ENCODE results near the gene PLCH1. TPM values are rescaled to one million over a fixed set of nuclear protein-coding genes. Genes with fewer than 3 reads are reported as not detected.

Gene PLCH1
- total RNA-seq, 1 experiment from 2014 or later = 8.9 TPM

DNA sequence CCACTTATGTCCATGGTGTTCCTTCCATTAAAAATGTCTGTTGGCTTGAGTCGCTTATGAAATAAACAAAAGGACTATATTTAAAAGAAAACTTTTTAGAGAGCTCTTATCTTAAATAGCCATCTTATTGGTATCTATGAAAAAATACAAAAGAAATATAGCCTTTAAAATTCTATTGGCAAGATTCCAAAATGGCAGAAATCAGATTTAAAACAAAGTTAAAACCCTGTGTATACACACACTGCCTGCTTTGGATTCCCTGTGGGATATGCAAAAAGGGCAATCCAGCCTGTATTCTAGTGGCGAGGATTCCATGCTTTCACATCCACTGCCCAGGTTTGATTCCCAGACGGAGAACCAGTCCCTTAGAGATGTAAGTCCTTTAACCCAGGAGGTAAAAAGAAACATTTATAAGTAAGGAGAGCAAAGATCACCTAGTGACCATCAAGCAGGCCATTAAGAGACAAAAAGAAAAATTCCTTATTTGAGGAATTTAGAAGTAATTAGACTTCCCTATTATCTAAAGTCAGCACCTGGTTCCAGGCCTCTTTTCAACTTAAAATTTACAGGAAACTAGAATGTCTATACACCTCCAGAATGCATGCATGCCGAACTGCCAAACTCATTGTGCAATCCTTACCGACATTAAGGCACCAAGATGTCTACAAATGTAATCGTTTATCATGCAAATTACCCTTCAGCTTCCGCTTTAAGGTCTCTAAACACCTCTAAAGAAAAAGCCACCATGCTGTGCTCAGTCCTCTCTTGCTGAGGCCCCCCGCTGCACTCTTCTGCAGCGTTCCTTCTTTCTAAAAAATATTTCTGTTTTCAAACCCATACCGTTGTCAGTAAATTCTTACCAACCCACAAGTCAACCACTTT is 381.8 kb downstream of the PLCH1 start (continued):
- TF ChIP-seq, protein P1, sequence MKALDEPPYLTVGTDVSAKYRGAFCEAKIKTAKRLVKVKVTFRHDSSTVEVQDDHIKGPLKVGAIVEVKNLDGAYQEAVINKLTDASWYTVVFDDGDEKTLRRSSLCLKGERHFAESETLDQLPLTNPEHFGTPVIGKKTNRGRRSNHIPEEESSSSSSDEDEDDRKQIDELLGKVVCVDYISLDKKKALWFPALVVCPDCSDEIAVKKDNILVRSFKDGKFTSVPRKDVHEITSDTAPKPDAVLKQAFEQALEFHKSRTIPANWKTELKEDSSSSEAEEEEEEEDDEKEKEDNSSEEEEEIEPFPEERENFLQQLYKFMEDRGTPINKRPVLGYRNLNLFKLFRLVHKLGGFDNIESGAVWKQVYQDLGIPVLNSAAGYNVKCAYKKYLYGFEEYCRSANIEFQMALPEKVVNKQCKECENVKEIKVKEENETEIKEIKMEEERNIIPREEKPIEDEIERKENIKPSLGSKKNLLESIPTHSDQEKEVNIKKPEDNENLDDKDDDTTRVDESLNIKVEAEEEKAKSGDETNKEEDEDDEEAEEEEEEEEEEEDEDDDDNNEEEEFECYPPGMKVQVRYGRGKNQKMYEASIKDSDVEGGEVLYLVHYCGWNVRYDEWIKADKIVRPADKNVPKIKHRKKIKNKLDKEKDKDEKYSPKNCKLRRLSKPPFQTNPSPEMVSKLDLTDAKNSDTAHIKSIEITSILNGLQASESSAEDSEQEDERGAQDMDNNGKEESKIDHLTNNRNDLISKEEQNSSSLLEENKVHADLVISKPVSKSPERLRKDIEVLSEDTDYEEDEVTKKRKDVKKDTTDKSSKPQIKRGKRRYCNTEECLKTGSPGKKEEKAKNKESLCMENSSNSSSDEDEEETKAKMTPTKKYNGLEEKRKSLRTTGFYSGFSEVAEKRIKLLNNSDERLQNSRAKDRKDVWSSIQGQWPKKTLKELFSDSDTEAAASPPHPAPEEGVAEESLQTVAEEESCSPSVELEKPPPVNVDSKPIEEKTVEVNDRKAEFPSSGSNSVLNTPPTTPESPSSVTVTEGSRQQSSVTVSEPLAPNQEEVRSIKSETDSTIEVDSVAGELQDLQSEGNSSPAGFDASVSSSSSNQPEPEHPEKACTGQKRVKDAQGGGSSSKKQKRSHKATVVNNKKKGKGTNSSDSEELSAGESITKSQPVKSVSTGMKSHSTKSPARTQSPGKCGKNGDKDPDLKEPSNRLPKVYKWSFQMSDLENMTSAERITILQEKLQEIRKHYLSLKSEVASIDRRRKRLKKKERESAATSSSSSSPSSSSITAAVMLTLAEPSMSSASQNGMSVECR (CRISPR knock-in tag; IDR thresholded peaks at IDR 0.05; ENCODE audit: borderline replicate concordance) = no peak
- TF ChIP-seq, protein P2, sequence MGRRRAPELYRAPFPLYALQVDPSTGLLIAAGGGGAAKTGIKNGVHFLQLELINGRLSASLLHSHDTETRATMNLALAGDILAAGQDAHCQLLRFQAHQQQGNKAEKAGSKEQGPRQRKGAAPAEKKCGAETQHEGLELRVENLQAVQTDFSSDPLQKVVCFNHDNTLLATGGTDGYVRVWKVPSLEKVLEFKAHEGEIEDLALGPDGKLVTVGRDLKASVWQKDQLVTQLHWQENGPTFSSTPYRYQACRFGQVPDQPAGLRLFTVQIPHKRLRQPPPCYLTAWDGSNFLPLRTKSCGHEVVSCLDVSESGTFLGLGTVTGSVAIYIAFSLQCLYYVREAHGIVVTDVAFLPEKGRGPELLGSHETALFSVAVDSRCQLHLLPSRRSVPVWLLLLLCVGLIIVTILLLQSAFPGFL (CRISPR knock-in tag; IDR thresholded peaks at IDR 0.05; ENCODE audit: borderline replicate concordance) = no peak
- TF ChIP-seq, protein P3, sequence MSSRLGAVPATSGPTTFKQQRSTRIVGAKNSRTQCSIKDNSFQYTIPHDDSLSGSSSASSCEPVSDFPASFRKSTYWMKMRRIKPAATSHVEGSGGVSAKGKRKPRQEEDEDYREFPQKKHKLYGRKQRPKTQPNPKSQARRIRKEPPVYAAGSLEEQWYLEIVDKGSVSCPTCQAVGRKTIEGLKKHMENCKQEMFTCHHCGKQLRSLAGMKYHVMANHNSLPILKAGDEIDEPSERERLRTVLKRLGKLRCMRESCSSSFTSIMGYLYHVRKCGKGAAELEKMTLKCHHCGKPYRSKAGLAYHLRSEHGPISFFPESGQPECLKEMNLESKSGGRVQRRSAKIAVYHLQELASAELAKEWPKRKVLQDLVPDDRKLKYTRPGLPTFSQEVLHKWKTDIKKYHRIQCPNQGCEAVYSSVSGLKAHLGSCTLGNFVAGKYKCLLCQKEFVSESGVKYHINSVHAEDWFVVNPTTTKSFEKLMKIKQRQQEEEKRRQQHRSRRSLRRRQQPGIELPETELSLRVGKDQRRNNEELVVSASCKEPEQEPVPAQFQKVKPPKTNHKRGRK (CRISPR knock-in tag; IDR thresholded peaks at IDR 0.05; ENCODE audit: borderline replicate concordance) = no peak
- no peak for TF ChIP-seq TCF7 (CRISPR knock-in tag; IDR thresholded peaks at IDR 0.05; ENCODE audit: low read depth)
- TF ChIP-seq SOX15 (CRISPR knock-in tag; IDR thresholded peaks at IDR 0.05) = no peak
- peak; percentile 26; the same call in 1 of the 2 replicates for TF ChIP-seq TEAD4 (CRISPR knock-in tag; IDR thresholded peaks at IDR 0.05)

DNA sequence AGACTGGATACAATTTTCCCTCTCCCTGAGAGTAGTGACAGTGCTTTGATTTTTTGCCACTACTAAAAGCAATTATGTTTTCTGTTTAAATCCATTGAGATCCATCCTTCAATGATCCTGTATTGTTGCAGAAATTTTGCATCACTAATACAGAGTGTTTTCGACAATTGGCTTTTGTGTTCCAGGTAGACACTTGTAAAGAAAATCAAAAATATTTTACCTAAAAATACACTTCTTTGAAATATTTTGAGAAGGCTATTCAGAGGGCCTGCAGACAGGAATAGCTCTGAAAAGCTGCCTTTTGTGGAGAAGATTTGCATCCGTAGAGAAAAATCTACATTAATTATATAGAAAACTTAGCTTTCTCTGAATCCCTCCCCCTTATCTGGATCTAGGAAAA is 384.6 kb downstream of the PLCH1 start:
- DNase-seq (ENCODE audit: low spot score) = no peak
- no peak for TF ChIP-seq SP1 (CRISPR knock-in tag; conservative IDR thresholded peaks at IDR 0.05)
- TF ChIP-seq, protein P4, sequence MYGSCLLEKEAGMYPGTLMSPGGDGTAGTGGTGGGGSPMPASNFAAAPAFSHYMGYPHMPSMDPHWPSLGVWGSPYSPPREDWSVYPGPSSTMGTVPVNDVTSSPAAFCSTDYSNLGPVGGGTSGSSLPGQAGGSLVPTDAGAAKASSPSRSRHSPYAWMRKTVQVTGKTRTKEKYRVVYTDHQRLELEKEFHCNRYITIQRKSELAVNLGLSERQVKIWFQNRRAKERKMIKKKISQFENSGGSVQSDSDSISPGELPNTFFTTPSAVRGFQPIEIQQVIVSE (CRISPR knock-in tag; IDR thresholded peaks at IDR 0.05; ENCODE audit: borderline replicate concordance) = no peak
- TF ChIP-seq ZNF416 (CRISPR knock-in tag; IDR thresholded peaks at IDR 0.05) = no peak
- TF ChIP-seq RELA (CRISPR knock-in tag; IDR thresholded peaks at IDR 0.05; ENCODE audit: borderline replicate concordance) = no peak
- TF ChIP-seq FOXP1 (CRISPR knock-in tag; IDR thresholded peaks at IDR 0.05; ENCODE audit: borderline replicate concordance) = no peak
- TF ChIP-seq ZNF121 (CRISPR knock-in tag; IDR thresholded peaks at IDR 0.05) = no peak
- POLR2A ChIA-PET = no interaction called here
- no peak overlapping the region for H3K27ac Mint-ChIP-seq
- peaks cover 90% of the 10 kb centered on the region for H3K27me3 Mint-ChIP-seq (ENCODE audit: low read depth)
- H3K36me3 Mint-ChIP-seq = peaks cover 16% of the 10 kb centered on the region
- no peak overlapping the region for H3K4me3 Mint-ChIP-seq
- peaks cover 10% of the 10 kb centered on the region for H3K9me3 Mint-ChIP-seq
- peaks cover 81% of the 10 kb centered on the region for H3K4me1 Mint-ChIP-seq
- ATAC-seq = no peak
- CTCF ChIA-PET = interaction anchor here (1.4 kb wide), 1 partner anchor 342 kb away, joined by 4 read pairs; no protein-coding TSS in a partner anchor

DNA sequence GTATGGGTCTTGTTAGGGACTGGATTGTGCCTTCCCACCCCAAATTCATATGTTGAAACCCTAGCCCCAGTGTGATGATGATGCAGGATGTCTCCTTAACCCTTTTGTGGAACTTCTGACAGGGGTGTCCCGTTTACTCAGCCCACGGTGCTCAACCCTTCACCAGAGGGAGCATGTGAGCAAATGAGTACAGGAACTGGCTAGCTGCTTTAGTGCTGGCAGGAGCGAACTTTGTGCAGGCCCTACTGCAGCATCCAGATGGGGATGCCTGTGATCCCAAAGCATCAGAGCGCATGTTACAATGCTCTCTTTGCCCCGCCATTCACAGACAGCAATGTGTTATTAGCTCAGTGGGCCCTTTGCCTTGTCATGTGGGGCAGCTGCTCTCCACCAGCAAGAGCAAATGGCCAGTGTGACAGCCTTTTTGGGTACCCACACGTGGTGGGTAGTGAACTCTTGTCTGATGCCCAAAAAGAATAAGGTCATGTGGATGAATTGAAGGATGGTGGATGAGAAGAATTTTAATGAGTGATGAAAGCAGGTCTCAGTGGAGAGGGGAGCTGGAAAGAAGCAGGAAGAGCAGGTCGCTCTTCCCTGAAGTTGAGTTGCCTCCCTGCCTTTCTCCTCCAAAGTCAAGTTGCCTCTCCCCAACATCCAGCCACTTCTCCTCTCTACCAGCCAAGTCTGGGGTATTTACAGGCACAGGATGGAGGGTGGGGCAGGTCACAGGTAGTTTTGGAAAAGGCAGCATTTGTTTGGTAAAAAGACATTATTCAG is 388.1 kb downstream of the PLCH1 start:
- H3K36me3 Mint-ChIP-seq = peaks cover 9% of the 10 kb centered on the region
- H3K4me3 Mint-ChIP-seq = no peak overlapping the region
- H3K4me1 Mint-ChIP-seq = peaks cover 60% of the 10 kb centered on the region
- ATAC-seq = peak; percentile 96
- ChIA-PET CTCF (interaction anchor here (0.6 to 3.3 kb wide), 7 partner anchors 16 to 456 kb away, joined by 3 to 42 read pairs (median 3); no protein-coding TSS in a partner anchor), POLR2A (no interaction called here)
- peaks cover 8% of the 10 kb centered on the region for H3K9me3 Mint-ChIP-seq
- DNase-seq (ENCODE audit: low spot score) = peak; percentile 52
- H3K27ac Mint-ChIP-seq = no peak overlapping the region
- peaks cover 67% of the 10 kb centered on the region for H3K27me3 Mint-ChIP-seq (ENCODE audit: low read depth)
- no peak for TF ChIP-seq FOXK1 (CRISPR knock-in tag; IDR thresholded peaks at IDR 0.05)
- no peak for TF ChIP-seq RELA (CRISPR knock-in tag; IDR thresholded peaks at IDR 0.05; ENCODE audit: borderline replicate concordance)
- TF ChIP-seq, protein P5, sequence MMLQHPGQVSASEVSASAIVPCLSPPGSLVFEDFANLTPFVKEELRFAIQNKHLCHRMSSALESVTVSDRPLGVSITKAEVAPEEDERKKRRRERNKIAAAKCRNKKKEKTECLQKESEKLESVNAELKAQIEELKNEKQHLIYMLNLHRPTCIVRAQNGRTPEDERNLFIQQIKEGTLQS (CRISPR knock-in tag; conservative IDR thresholded peaks at IDR 0.05) = no peak
- no peak for TF ChIP-seq ATF1 (CRISPR knock-in tag; IDR thresholded peaks at IDR 0.05)
- TF ChIP-seq NFYB (CRISPR knock-in tag; conservative IDR thresholded peaks at IDR 0.05; ENCODE audit: low read depth) = no peak
- TF ChIP-seq, protein P6, sequence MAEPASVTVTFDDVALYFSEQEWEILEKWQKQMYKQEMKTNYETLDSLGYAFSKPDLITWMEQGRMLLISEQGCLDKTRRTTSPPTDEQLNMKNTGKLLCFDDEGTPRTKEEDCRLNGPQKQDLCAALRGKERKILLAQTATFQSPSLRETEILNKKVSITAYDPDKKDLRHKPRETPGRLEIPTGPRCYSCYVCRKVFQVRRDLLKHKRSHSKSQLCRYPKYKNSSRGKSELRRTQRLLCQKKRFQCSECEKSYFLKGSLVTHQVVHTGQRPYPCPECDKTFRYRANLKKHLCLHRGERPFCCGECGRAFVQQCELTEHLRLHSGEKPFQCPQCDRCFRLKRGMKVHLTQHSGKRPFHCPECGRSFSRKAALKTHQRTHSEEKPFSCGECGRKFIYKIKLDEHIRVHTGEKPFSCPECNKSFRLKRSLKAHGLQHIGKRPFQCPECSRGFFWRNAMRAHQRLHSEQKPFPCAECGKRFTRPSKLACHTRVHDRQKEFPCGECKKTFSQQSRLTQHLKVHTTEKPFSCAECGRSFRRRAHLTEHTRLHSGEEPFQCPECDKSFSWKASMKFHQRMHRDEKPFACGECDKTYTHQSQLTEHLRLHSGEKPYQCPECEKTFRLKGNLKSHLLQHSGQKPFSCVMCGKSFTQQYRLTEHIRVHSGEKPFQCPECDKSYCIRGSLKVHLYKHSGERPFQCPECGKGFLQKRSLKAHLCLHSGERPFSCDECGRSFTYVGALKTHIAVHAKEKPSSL (CRISPR knock-in tag; conservative IDR thresholded peaks at IDR 0.05) = no peak
- no peak for TF ChIP-seq OVOL2 (CRISPR knock-in tag; IDR thresholded peaks at IDR 0.05; ENCODE audit: borderline replicate concordance)
